NCI-H146 treated with DMSO at 0.1 percent for 48 hours (cell line): ENCODE measurements around the gene PIM3.

Experiments
- DNase-seq: peaks from one replicate; lab custom pipeline; 2025; ENCODE audit not compliant: unreplicated experiment; lab: John Stamatoyannopoulos, UW

PIM3 gene

DNA sequence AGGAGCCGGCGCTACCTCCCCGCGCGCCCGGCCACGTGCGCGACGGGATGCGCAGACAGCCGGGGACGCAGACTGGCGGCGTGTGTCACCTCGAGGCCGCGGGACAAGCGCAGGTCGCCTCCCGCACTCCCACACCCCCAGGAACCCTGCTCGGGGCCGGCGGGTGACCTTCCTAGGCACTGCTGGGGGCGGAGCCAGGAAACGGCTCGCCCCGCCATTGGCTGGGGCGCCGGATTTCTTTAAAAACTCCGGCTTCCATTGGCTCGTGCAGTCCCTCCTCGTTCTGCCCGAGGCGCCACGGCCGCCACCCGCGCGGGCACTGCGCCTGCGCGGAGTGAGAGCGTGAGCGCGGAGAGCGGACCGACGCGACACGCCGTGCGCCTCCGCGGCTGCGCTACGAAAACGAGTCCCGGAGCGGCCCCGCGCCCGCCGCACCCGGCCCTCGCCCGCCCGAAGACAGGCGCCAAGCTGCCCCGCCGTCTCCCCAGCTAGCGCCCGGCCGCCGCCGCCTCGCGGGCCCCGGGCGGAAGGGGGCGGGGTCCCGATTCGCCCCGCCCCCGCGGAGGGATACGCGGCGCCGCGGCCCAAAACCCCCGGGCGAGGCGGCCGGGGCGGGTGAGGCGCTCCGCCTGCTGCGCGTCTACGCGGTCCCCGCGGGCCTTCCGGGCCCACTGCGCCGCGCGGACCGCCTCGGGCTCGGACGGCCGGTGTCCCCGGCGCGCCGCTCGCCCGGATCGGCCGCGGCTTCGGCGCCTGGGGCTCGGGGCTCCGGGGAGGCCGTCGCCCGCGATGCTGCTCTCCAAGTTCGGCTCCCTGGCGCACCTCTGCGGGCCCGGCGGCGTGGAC, at the start of gene PIM3:
PIM3 (plus strand) TSS at position 614 of the 846 bp plus-strand sequence; CDS start at position 790, 176 bp downstream.
- DNase-seq: peak; percentile 75

DNA sequence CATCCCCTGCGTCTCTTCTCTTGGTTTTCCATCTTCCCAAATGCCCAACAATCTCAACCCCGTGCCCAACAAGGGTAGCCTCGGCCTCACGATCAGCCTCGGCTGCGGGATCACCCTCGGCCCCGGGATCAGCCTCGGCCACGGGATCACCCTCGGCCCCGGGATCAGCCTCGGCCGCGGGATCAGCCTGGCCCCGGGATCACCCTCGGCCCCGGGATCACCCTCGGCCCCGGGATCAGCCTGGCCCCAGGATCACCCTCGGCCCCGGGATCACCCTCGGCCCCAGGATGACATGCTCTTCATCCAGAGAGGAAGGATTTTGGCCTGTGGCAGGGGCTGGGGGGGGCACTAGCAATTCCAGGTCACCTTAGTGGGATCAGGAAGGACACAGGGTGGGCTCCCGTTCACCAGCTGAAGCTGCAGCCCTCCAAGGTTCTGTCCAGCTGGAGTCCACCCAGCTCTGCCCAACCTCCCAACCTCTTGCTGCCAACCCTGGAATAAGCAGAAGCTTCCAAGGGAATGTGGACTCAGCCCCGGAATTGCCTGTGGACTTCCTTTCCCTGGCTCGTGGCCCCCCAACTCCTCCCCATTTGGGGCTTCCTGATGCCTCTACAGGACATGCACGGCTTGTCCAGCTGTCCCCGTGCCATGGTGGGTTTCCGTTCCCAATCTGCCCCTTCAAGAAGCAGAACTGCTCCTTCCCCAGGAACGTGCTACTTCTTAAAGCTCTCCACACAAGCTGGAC, 48.5 kb upstream of the PIM3 start:
- DNase-seq: no peak

DNA sequence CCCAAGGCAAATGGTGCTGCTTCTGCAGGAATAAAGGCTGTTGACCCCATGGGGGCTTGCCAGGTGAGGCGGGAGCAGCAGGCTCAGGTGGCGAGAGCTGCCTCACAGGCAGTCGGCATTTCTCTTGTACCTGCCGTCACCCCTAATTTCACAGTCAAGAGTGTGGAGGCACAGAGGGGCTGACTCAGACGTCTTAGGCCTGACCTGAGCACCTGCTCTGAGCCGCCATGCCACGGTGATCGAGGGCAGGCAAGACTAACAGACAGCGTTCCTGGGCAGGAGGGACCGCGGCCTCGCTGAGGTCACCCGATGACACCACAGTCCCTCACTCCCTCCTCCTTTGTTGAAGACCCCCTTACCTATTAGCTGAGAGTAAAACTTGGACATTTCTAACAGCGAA, 47.5 kb upstream of the PIM3 start:
- DNase-seq: no peak

DNA sequence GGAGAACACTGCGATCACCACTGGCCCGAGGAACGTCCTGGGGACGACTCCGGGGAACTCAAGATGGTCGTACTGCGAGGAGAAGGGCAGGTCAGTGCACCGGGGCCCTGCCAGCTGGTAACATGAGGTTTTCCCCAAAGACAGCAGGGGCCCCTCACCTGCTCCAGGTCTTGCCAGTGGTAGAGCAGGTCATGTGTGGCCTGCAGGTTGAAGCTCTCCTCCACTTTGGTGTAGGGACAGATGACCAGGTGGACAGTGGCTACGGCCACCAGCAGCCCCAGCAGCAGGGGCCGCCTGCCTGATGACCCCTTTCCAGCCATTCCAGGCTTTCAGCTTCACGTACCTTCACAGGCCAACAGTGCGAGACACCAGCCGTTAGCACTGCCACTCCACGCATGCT, 47.1 kb upstream of the PIM3 start:
- no peak for DNase-seq

DNA sequence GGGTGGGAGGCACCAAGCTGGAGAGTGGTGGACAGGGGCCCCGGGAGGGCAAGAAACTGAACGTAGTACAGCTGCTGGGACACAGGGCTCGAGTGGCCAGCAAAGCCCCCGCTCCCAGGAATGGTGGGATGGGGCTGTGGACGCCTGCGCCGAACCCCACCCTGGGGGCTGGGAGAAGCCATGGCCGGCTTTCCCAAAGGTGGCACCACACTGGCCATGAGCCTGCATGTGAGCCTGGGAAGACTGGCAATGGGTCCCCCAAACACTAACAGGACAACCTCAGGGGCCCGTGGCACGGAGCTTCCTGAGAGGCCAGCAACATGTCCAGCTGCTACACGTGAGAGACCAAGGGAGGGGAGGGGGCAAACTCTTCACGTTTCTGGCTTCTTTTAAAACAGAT, 46.3 kb upstream of the PIM3 start:
- no peak for DNase-seq

DNA sequence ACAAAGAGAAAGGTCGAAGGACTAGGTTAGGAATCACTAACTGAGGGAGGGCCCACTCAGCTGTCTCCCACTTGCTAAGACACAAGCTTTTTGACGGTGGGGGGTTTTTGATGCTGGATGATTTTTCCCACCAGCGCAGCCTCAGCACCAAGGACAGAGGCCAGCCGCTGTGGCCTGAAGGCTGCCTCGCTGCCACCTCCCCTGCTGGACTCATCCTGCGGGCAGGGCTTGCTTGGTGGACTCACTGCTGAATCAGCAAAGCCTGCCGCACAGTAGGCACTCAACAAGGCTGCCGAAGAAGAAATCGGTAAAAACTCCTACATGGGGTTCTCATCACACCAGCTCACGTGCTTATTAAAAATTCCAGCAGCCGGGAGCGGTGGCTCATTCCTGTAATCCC, 45.0 kb upstream of the PIM3 start:
- no peak for DNase-seq

DNA sequence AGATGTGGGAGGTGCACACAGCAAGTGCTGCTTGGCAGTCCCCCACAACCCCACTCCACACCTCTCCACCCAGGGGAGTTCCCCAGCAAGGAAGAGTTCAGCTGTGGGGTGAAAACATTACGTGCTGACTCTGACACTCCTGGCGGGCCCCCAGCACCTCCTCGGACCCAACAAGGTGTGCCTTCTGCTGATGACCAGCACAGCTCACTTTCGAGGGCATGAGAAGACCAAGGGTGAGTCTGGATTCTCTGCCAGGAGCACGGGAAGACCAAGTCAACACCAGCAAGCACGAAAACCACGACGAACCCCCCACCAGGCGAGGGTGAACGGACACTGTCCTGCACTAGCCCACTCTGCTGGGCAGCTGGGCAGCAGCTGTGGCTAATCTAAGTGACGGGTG, 43.7 kb upstream of the PIM3 start:
- no peak for DNase-seq

DNA sequence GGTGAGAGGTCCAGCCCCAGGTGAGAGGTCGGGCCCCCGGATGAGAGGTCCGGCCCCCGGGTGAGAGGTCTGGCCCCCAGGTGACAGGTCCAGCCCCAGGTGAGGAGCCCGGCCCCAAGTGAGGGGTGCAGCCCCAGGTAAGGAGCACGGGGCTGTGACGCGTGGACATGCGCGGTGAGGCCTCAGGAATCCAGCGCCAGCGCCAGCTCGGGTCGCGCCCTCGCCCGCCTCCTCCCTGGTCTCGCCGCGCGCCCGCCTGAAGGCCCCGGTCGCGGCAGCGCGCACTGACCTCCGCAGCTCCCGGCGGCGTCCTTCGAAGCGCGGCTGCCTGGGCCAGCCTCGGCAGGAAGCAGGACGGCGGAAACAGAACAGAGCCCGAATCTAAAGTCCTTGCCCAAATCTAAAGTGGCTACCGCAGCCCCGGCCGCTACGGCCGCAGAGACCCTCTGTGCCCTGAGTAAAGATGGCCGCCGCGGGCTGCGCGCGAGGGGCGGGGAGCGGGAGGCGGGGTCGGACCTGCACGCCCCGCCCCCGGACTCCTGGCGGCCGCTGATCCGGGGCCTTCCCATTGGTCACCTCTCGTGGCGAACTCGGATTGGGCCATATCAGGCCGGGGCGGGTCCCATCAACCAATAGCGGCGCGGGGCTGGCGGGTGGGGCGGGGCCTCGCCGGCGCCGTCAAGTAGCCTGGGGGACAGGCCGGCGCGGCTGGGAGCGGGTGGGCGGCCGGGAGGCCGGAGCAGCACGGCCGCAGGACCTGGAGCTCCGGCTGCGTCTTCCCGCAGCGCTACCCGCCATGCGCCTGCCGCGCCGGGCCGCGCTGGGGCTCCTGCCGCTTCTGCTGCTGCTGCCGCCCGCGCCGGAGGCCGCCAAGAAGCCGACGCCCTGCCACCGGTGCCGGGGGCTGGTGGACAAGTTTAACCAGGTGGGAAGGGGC, 42.3 kb upstream of the PIM3 start, which contains the start of the genes ALG12 and CRELD2:
ALG12 (minus strand) TSS at position 465 of the 937 bp plus-strand sequence. CDS start 4,673 bp downstream, outside the sequence.
CRELD2 (plus strand) TSS at position 661 of the 937 bp plus-strand sequence; CDS start at position 797, 136 bp downstream.
- peak; percentile 86 for DNase-seq

DNA sequence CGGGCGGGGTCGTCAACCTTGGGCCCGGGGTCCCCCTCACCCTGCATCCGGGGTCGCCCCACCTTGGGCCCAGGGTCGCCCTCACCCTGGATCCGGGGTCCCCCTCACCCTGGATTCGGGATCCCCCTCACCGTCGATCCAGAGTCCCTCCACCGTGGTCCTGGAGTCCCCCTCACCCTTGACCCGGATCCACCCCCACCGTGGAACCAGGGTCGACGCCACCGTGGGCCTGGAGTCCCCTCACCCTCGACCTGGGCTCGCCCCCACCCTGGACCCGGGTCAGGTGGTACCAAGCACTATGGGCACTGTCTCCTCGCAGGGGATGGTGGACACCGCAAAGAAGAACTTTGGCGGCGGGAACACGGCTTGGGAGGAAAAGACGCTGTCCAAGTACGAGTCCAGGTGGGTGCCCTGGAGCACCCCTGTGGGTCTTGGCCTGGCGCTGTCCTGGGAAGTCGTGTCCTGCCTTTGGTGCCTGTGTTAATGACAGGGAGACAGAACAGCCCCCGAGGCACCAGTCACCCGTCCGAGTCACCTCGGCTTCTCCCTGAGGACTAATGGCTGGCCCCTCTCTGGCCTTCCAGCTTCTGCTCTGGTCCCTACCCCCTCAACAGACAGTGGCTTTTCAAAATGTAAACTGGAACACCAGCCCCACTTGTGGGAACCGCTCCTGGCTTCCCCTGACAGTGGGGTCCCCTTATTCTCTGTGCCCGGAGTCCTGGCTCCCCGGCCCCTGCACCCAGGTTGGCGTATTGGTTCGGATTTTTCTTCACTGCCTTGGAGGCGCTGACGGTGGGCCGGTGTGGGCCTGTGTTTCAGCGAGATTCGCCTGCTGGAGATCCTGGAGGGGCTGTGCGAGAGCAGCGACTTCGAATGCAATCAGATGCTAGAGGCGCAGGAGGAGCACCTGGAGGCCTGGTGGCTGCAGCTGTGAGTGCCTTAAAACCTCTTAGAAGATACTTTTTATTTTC, 41.4 kb upstream of the PIM3 start:
- no peak for DNase-seq

DNA sequence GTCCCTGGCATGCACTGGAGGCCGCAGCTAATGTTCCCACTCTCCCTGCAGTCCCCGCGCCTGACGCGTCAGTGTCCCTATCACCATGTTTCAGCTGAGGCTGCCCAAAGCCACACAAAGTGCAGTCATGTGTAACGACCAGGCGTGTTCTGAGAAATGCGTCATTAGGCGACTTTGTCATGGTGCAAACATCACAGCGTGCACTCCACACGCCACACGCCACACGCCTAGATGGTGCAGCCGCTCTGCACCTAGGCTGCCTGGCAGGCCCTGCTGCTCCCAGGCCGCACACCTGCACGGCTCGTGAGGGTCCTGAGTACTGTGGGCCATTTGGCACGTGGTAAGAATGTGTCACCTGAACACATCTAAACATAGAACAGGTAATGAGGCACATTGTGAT, 39.7 kb upstream of the PIM3 start:
- DNase-seq: no peak

DNA sequence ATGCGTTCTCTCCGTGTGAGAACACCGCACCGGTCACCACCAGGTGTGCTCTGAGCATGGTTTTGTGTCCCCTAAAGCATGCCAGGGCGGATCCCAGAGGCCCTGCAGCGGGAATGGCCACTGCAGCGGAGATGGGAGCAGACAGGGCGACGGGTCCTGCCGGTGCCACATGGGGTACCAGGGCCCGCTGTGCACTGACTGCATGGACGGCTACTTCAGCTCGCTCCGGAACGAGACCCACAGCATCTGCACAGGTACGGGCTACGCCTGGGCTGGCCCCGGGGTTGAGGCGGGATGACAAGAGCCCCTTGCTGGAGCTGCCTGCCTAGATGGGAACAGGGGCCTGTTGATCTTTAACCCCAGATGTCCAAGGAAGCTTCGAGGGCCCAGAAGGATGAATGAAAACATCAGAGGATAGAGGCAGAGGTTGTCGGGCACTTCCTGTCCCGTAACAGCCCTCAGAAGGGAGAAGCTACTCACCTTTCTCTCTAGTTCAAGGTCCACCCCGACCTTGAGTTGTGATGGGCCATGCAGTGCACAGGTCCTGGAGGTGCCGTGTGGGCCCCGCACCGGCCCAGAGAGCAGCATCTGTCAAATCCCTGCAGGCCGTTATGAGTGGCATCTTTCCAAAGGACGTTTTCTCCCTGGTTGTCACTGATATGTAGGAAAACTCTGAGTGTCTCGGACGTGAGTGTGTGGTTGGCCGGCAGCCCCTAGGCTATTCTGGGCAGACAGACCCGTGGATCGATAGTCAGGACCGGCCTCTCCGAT, 38.9 kb upstream of the PIM3 start:
- no peak for DNase-seq

DNA sequence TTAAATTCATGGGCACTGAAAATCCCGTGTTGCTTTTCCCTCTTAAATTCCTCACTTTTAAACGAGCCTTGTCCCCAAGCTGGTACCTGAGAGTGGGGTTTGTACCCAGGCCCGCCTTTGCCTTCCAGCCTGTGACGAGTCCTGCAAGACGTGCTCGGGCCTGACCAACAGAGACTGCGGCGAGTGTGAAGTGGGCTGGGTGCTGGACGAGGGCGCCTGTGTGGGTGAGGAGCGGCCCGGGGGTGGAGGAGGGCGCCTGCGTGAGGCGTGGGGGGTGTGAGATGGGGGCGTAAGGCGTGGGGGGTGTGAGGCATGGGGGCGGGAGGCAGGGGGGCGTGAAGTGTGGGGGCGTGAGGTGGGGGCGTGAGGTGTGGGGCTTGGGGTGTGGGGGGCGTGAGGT, 38.1 kb upstream of the PIM3 start:
- no peak for DNase-seq

DNA sequence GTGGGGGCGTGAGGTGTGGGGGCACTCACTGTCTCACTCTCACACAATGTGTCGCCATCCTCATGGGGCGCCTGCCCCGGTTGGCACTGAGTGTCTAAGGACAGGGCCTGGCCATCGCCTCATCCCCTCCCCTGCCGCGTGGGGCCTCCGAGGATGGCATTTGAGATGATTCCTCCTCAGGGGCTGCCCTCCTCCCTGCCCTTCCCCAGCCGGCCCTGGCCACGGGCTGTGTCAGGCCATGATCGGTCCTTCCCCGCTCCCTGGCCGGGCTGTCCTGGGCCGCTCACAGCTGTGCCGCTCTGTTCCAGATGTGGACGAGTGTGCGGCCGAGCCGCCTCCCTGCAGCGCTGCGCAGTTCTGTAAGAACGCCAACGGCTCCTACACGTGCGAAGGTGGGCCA, 37.6 kb upstream of the PIM3 start:
- DNase-seq: no peak

DNA sequence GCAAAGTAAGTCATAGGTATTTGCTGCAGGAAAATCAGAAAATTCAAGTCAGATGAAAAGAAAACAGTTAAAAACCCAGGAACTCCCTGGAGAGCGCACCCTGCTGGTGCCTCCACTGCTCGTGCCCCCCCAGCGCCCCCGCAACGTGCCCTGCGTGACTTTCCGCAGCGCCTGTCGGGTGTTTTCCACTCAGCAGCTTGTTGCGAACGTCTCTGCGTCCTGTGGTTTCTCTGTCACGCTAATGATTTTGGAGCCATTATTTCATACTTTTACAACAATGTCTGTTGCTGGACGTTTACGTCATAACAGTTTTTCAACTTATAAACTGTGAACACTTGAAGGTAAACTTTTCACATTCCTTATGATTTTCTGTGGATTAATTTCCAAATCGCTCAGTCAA, 37.1 kb upstream of the PIM3 start:
- DNase-seq: no peak

DNA sequence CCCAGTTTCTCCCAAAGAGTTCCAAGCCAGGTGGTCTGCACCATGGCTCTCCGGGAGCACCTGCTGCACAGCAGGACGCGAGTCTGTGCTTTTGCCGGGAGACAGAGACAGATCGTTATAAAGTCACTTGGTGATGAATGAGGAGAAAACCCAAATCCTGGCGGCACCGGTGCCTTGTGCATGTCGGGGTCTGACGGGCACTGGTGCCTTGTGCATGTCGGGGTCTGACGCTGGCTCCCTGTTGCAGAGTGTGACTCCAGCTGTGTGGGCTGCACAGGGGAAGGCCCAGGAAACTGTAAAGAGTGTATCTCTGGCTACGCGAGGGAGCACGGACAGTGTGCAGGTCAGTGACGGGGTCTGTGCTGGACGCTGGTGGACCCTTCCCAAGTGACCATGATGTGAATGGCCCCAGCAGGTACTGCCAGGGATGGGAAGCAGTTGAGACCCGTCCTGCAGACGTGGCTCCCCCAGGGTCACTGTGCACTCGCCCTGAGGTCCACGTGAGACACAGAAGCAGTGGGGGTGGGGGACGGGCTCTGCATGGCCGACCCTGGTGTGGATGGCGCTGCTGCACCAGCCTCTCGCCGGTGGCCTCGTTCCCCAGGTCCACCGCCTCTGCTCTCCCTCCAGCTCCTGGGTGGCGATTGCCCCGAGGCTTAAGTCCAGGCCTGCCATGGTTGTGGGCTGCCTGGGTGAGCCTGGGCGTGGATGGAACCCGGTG, 36.3 kb upstream of the PIM3 start:
- no peak for DNase-seq

DNA sequence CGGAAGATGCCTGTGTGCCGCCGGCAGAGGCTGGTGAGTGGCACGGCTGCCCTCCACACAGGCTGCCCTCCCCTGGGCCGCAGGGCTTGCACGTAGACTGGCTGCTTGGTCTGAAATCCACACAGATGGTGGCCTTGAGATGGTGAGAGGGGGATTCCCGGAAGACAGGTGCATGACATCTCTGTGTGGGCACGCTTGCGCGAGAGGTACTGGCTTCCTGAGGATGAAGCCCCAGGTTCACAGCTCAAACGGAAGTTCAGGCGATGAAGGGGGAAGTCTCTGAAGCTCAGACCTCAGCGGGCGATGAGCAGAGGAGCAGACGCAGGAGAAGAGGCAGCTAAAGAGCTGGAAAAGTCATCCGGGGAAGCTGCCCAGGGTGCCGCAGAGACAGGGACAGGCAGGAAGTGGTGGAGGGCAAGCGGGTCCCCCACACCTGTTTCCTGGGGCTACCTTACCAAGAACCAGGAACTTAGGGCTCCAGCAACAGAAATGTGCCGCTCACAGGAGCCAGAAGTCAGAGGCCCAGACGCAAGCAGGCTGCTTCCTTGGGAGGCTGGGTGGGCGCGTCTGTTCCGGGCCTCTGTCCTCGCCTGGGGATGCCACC, 34.9 kb upstream of the PIM3 start:
- no peak for DNase-seq

DNA sequence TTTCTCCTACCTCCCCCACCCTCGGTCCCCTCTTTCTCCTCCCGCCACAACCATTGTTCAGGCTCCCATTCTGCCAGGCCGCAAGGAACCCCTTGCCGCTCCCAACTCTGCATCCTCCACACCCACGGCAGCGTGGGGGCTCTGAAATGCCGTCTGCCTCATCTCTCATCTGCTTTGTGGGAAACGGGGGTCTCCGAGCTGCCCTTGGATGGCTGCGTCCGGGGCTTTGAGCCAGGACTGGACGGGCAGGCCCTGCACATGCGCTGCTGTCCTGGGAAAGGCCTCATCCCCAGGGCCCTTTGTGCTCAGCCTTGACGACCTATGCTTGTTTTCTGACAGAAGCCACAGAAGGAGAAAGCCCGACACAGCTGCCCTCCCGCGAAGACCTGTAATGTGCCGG, 33.7 kb upstream of the PIM3 start:
- DNase-seq: no peak
